Ascending aorta (tissue), 2 donors: ENCODE measurements around the gene CCDC127. TPM values are rescaled to one million over a fixed set of nuclear protein-coding genes. Genes with fewer than 3 reads are reported as not detected.
A peak's percentile ranks its signal among the peaks of the same experiment; 100 is the strongest.
"Not testable (repeated sequence)": the region's sequence is repeated elsewhere in the genome, so short reads cannot be mapped to it uniquely, and the experiment has no call there.

ENCODE experiments used
- DNase-seq, 2 donors: peaks; one replicate each; pipeline ENCODE4 v3.0.0-alpha.2; 2019; ENCODE audit warnings: low spot score in 2 of 2
- H3K27ac ChIP-seq, 2 donors: fragments of 200-600 bp; sonication (generic); one replicate each; pipeline ENCODE4 v1.5.1; 2016 to 2017; ENCODE audit warnings: mild to moderate bottlenecking in 1 of 2
- H3K27me3 ChIP-seq: fragments of 200-600 bp; sonication (generic); one replicate; pipeline ENCODE4 v1.5.1; 2017
- H3K36me3 ChIP-seq, 2 donors: fragments of 200-600 bp; sonication (generic); one replicate each; pipeline ENCODE4 v1.5.1; 2016
- H3K4me1 ChIP-seq, 2 donors: fragments of 200-600 bp; sonication (generic); one replicate each; pipeline ENCODE4 v1.5.1; 2016 to 2017; ENCODE audit warnings: mild to moderate bottlenecking in 1 of 2
- H3K4me3 ChIP-seq, 2 donors: fragments of 200-600 bp; sonication (generic); one replicate each; pipeline ENCODE4 v1.5.1; 2016 to 2017; ENCODE audit warnings: mild to moderate bottlenecking in 1 of 2
- H3K9me3 ChIP-seq, 2 donors: fragments of 200-600 bp; sonication (generic); one replicate each; pipeline ENCODE4 v1.5.1; 2016
- intact Hi-C: fragments of 100-400 bp; cut with DNase I; formaldehyde crosslinking; loops from one replicate; pipeline ENCODE4 v1.15.1; 2023
- total RNA-seq: library from RNA; depleted of rRNA; stranded (reverse); fragments of >200 nt; gene quantifications from one replicate; pipeline ENCODE4 v1.1.0, GENCODE V29; 2016
- TF ChIP-seq, protein P1 (sequence below), 3 experiments: fragments of 200-600 bp in 2 of 3; fragments of 450-650 bp in 1 of 3; sonication (generic) in 2 of 3; IDR thresholded peaks; one replicate each; pipeline ENCODE4 v1.5.1; 2016 to 2019; ENCODE audit warnings: antibody characterized with exemption in 3 of 3, mild to moderate bottlenecking in 1 of 3, moderate library complexity in 1 of 3

Gene CCDC127
- total RNA-seq, 1 donor from 2014 or later: 6.1 TPM

DNA sequence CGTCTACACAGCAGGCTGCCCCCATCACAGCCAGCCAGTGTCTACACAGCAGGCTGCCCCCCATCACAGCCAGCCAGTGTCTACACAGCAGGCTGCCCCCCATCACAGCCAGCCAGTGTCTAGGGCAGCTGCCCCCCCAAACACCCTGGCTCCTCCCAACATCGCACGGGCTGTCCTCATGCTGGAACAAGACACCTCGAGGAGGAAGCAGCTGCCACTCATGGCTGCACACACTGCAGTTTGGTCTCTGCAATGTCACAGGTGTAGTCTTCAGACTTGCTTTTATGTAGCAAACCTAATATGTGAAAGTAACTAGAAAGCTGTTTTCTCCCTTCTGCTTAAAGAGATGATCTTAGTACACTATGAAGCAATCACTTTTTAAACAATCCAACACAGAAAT lies 17.0 kb downstream of the CCDC127 start:
- Histone ChIP-seq H3K4me3 (no peak overlapping the region), H3K4me1 (no peaks in the 10 kb centered on the region), H3K27ac (no peak overlapping the region), H3K27me3 (no peaks in the 10 kb centered on the region), H3K9me3 (no peaks in the 10 kb centered on the region), H3K36me3 (peaks cover 18 to 33% of the 10 kb centered on the region in 2 donors)
- intact Hi-C loops: no loop called here
- no peak for DNase-seq
- TF ChIP-seq, protein P1, sequence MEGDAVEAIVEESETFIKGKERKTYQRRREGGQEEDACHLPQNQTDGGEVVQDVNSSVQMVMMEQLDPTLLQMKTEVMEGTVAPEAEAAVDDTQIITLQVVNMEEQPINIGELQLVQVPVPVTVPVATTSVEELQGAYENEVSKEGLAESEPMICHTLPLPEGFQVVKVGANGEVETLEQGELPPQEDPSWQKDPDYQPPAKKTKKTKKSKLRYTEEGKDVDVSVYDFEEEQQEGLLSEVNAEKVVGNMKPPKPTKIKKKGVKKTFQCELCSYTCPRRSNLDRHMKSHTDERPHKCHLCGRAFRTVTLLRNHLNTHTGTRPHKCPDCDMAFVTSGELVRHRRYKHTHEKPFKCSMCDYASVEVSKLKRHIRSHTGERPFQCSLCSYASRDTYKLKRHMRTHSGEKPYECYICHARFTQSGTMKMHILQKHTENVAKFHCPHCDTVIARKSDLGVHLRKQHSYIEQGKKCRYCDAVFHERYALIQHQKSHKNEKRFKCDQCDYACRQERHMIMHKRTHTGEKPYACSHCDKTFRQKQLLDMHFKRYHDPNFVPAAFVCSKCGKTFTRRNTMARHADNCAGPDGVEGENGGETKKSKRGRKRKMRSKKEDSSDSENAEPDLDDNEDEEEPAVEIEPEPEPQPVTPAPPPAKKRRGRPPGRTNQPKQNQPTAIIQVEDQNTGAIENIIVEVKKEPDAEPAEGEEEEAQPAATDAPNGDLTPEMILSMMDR (IDR thresholded peaks at IDR 0.05): no peak

DNA sequence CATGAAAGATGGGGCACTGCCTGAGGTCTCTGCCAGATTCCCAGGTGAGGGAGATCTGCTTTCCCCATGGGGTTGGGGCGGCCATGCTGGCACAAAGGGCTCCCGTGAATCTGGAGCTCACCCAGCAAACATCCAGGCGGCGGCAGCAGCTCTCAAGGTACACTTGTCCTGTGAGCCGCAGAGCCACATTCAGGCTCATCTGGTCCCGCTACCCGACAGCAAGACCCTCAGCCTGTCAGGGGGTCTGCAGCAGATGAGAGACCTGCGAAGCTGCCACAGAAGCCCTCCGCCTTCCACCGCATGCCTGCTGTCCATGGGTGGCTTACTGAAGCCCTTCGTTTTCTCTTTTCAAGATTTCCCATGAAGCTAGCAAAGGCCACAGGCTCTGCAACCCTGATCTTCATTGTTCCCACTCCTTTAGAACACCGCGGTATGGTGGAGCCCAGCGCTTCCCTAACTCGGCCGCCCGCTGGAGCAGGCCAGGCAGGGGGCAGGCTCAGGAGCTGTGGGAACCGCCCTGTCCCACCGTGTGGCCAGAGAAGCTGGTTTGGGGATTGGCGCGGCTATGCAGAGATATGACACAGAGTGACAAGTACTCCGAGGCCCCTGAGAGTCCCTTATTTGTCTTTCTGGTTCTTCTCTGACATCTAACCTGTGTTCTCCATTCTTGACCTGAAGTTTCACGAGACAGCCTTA lies 17.9 kb downstream of the CCDC127 start:
- intact Hi-C loops: no loop called here

DNA sequence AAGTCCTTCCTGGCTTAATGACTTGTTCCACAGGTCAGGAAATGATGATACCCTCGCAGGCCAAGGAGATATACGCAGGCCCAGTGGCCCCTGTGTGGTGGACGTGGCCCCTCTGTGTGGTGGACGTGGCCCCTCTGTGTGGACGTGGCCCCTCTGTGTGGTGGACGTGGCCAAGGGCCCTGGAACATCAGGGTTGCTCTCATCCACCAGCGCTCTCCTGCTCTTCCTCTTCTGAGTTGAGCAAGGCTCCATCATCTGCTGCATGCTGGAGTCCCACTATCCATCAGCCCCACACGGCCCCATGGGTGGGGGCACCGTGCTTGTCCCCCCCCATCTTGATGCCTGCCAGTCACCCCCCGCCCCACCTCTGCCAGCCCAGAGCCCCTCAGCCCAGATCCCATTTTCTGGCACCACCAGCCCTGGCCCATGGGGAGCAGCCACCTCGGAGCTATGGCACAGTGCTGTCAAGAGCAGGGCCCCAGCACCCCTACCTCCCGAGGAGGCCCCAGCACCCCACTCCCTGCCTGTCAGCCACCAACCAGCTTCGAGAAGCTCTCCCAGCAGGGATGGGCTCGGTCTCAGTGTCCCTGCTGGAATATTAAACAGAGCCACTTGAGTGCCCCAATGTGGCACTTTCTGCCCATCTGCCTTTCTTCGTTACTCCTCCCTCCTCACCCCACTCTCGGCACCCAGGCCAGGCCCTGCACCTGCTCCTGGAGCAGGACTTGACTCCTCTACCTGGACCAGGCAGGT lies 18.6 kb downstream of the CCDC127 start:
- Histone ChIP-seq H3K27me3 (no peaks in the 10 kb centered on the region), H3K9me3 (no peaks in the 10 kb centered on the region), H3K4me1 (no peaks in the 10 kb centered on the region), H3K4me3 (no peak overlapping the region), H3K27ac (no peak overlapping the region), H3K36me3 (peaks cover 11 to 21% of the 10 kb centered on the region in 2 donors)
- intact Hi-C loops: no loop called here
- TF ChIP-seq, protein P1 (IDR thresholded peaks at IDR 0.05): no peak
- peak in 1 of 2 donors; percentile 45 for DNase-seq

More for the DNA sequence above, 17.9 kb downstream of the CCDC127 start:
- TF ChIP-seq, protein P1 (IDR thresholded peaks at IDR 0.05): no peak
- Histone ChIP-seq H3K4me1 (no peaks in the 10 kb centered on the region), H3K36me3 (peaks cover 15 to 27% of the 10 kb centered on the region in 2 donors), H3K27me3 (no peaks in the 10 kb centered on the region), H3K4me3 (no peak overlapping the region), H3K9me3 (no peaks in the 10 kb centered on the region), H3K27ac (no peak overlapping the region)
- DNase-seq: peak in 1 of 2 donors; percentile 54

DNA sequence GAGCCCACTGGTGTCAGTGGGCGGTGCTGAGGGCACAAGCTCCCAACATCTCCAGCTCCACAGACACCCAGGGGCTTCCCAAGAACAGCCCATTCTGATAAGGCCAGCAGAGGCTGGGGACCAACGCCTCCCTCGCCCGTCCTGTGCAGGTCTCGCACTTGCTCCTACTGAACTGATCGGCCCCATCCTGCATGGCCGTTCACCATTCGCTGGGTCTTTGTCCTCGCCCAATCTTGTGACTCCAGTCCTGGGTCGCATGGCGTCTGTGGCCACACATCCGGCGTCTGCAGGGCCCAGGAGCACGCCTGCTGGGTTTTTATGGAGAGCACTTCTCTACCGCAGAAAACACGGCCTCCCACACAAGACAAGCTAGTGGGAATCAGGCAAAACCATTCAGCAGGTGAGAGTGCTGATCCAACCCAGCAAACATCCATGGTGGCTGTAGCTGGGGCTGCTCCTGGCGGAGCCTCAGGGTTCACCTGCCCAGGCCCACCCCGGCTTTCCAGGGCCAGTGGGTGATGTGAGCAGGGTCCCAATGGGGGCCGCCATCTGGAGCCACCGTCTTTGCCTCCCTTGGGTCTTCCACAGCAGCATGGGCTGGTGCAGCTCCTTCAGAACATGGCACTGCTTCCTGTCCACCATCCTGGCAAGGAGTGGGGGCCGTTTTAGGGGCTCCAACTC lies 19.3 kb downstream of the CCDC127 start:
- H3K36me3 ChIP-seq: peaks cover 6 to 15% of the 10 kb centered on the region in 2 donors
- intact Hi-C loops: no loop called here
- no peak overlapping the region for H3K27ac ChIP-seq
- no peaks in the 10 kb centered on the region for H3K4me1 ChIP-seq
- TF ChIP-seq, protein P1 (IDR thresholded peaks at IDR 0.05): no peak
- DNase-seq: no peak
- H3K9me3 ChIP-seq: no peaks in the 10 kb centered on the region
- no peak overlapping the region for H3K4me3 ChIP-seq
- H3K27me3 ChIP-seq: no peaks in the 10 kb centered on the region

DNA sequence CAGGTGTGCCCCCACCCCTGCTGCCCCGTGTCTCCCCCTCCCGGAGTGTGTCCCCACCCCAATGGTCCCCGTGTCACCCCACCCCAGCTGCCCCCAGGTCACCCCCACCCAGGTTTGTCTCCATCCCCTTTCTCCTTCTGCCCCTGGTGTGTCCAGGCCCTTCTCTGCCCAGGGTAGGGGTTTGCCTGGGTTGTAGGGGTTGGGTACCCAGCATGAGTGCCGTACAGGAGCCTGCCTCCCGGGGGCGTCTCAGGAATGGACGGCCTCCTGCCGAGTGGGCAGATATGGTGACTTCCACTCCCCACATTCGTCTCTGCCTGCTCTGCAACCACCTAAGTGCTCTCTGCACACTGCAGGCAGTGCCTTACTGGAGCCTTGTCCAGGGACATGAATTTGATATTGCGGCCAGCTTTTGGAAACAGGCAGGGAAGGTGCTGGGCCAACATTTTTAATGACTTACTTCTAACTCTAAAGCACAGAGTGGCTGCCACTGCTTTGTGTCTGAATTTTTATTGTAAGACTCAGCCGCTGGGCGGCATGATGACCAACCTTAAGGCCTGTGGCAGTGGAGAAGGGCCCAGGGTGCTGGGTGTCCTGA lies 20.0 kb downstream of the CCDC127 start:
- intact Hi-C loops: no loop called here
- no peak overlapping the region for H3K4me3 ChIP-seq
- DNase-seq: no peak
- H3K4me1 ChIP-seq: no peaks in the 10 kb centered on the region
- TF ChIP-seq, protein P1 (IDR thresholded peaks at IDR 0.05): no peak
- peaks cover 0 to 8% of the 10 kb centered on the region in 2 donors for H3K36me3 ChIP-seq
- H3K27ac ChIP-seq: no peak overlapping the region
- H3K27me3 ChIP-seq: no peaks in the 10 kb centered on the region
- no peaks in the 10 kb centered on the region for H3K9me3 ChIP-seq

DNA sequence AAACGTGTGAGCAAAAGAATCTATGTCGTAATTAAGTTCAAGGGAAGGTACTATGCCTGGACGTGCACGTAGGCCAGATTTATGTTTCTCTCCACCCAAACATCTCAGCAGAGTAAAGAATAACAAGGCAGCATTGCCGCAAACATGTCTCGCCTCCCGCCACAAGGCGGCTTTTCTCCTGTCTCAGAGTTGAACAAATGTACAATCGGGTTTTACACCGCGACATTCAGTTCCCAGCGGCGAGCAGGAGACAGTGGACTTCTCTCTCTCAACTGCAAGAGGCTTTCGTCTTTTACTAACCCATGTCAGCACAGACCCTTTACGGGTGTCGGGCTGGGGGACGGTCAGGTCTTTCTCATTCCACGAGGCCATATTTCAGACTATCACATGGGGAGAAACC lies 20.9 kb downstream of the CCDC127 start:
- H3K4me1 ChIP-seq, H3K4me3 ChIP-seq, intact Hi-C loops, H3K27ac ChIP-seq, H3K9me3 ChIP-seq, H3K36me3 ChIP-seq, DNase-seq, H3K27me3 ChIP-seq: not testable (repeated sequence)
